Ascending aorta (tissue), 2 donors: ENCODE data around the gene NRXN3. TPM values are rescaled to one million over a fixed set of nuclear protein-coding genes. Genes with fewer than 3 reads are reported as not detected.

Experiments
- DNase-seq, 2 donors: peaks; one replicate each; pipeline ENCODE4 v3.0.0-alpha.2; 2019; ENCODE audit warnings: low spot score in 2 of 2
- H3K27ac ChIP-seq, 2 donors: fragments of 200-600 bp; sonication (generic); one replicate each; pipeline ENCODE4 v1.5.1; 2016 to 2017; ENCODE audit warnings: mild to moderate bottlenecking in 1 of 2
- H3K27me3 ChIP-seq: fragments of 200-600 bp; sonication (generic); one replicate; pipeline ENCODE4 v1.5.1; 2017
- H3K36me3 ChIP-seq, 2 donors: fragments of 200-600 bp; sonication (generic); one replicate each; pipeline ENCODE4 v1.5.1; 2016
- H3K4me1 ChIP-seq, 2 donors: fragments of 200-600 bp; sonication (generic); one replicate each; pipeline ENCODE4 v1.5.1; 2016 to 2017; ENCODE audit warnings: mild to moderate bottlenecking in 1 of 2
- H3K4me3 ChIP-seq, 2 donors: fragments of 200-600 bp; sonication (generic); one replicate each; pipeline ENCODE4 v1.5.1; 2016 to 2017; ENCODE audit warnings: mild to moderate bottlenecking in 1 of 2
- H3K9me3 ChIP-seq, 2 donors: fragments of 200-600 bp; sonication (generic); one replicate each; pipeline ENCODE4 v1.5.1; 2016
- CTCF ChIP-seq, 3 experiments: fragments of 200-600 bp in 2 of 3; fragments of 450-650 bp in 1 of 3; sonication (generic) in 2 of 3; IDR thresholded peaks; one replicate each; pipeline ENCODE4 v1.5.1; 2016 to 2019; ENCODE audit warnings: antibody characterized with exemption in 3 of 3, mild to moderate bottlenecking in 1 of 3, moderate library complexity in 1 of 3
- intact Hi-C: fragments of 100-400 bp; cut with DNase I; formaldehyde crosslinking; loops from one replicate; pipeline ENCODE4 v1.15.1; 2023
- total RNA-seq: library from RNA; depleted of rRNA; stranded (reverse); fragments of >200 nt; gene quantifications from one replicate; pipeline ENCODE4 v1.1.0, GENCODE V29; 2016

Gene NRXN3
- total RNA-seq, 1 donor from 2014 or later = 21.0 TPM

GRCh38 chr14:79555429-79555828, 1385.3 kb downstream of the NRXN3 start:
- intact Hi-C loops = no loop called here
- Histone ChIP-seq H3K4me3 (no peak overlapping the region), H3K9me3 (no peaks in the 10 kb centered on the region), H3K4me1 (no peaks in the 10 kb centered on the region), H3K27ac (no peak overlapping the region), H3K36me3 (no peaks in the 10 kb centered on the region), H3K27me3 (no peaks in the 10 kb centered on the region)
- no peak for TF ChIP-seq CTCF (IDR thresholded peaks at IDR 0.05)
- DNase-seq = no peak

GRCh38 chr14:79557309-79557708, 1387.1 kb downstream of the NRXN3 start:
- no peak overlapping the region for H3K27ac ChIP-seq
- H3K9me3 ChIP-seq = no peaks in the 10 kb centered on the region
- no peak overlapping the region for H3K4me3 ChIP-seq
- H3K27me3 ChIP-seq = no peaks in the 10 kb centered on the region
- intact Hi-C loops = no loop called here
- DNase-seq = no peak
- no peaks in the 10 kb centered on the region for H3K4me1 ChIP-seq
- H3K36me3 ChIP-seq = no peaks in the 10 kb centered on the region
- TF ChIP-seq CTCF (IDR thresholded peaks at IDR 0.05) = no peak

GRCh38 chr14:79562185-79562584, 1392.0 kb downstream of the NRXN3 start:
- Histone ChIP-seq H3K4me3 (no peak overlapping the region), H3K4me1 (no peaks in the 10 kb centered on the region), H3K27ac (no peak overlapping the region), H3K9me3 (no peaks in the 10 kb centered on the region), H3K36me3 (no peaks in the 10 kb centered on the region), H3K27me3 (no peaks in the 10 kb centered on the region)
- no peak for DNase-seq
- TF ChIP-seq CTCF (IDR thresholded peaks at IDR 0.05) = no peak
- intact Hi-C loops = no loop called here

GRCh38 chr14:79564371-79564770, 1394.2 kb downstream of the NRXN3 start:
- no peaks in the 10 kb centered on the region for H3K9me3 ChIP-seq
- no peaks in the 10 kb centered on the region for H3K4me1 ChIP-seq
- no peak for DNase-seq
- no peak for TF ChIP-seq CTCF (IDR thresholded peaks at IDR 0.05)
- no peak overlapping the region for H3K27ac ChIP-seq
- no peaks in the 10 kb centered on the region for H3K27me3 ChIP-seq
- no peak overlapping the region for H3K4me3 ChIP-seq
- intact Hi-C loops = no loop called here
- no peaks in the 10 kb centered on the region for H3K36me3 ChIP-seq

- Histone ChIP-seq H3K27me3 (no peaks in the 10 kb centered on the region), H3K4me3 (no peak overlapping the region), H3K27ac (no peak overlapping the region), H3K36me3 (no peaks in the 10 kb centered on the region), H3K9me3 (no peaks in the 10 kb centered on the region), H3K4me1 (no peaks in the 10 kb centered on the region)
- DNase-seq = no peak
- no peak for TF ChIP-seq CTCF (IDR thresholded peaks at IDR 0.05)
- intact Hi-C loops = no loop called here
Measured at GRCh38 chr14:79567306-79567705, 1397.1 kb downstream of the NRXN3 start.

- Histone ChIP-seq H3K4me3 (no peak overlapping the region), H3K36me3 (no peaks in the 10 kb centered on the region), H3K27me3 (no peaks in the 10 kb centered on the region), H3K9me3 (no peaks in the 10 kb centered on the region), H3K4me1 (no peaks in the 10 kb centered on the region), H3K27ac (no peak overlapping the region)
- DNase-seq = no peak
- no peak for TF ChIP-seq CTCF (IDR thresholded peaks at IDR 0.05)
- intact Hi-C loops = no loop called here
Measured at GRCh38 chr14:79568594-79568993, 1398.4 kb downstream of the NRXN3 start.
